Activated CD8-positive, alpha-beta memory T cell treated with anti-CD3 and anti-CD28 coated beads, Interleukin-2, amount 50 U/mL, for 1 hour (primary cell): ENCODE measurements around the gene CLIC3.

Experiments
- DNase-seq: peaks from one replicate; pipeline ENCODE4 v3.0.0-alpha.2; 2020; ENCODE audit errors: extremely low read depth

CLIC3 gene

GRCh38 chr9:137030538-137031527 is 34.5 kb upstream of the CLIC3 start:
- no peak for DNase-seq

- DNase-seq: no peak
Observed at GRCh38 chr9:137030006-137030405, 33.6 kb upstream of the CLIC3 start.

DNA sequence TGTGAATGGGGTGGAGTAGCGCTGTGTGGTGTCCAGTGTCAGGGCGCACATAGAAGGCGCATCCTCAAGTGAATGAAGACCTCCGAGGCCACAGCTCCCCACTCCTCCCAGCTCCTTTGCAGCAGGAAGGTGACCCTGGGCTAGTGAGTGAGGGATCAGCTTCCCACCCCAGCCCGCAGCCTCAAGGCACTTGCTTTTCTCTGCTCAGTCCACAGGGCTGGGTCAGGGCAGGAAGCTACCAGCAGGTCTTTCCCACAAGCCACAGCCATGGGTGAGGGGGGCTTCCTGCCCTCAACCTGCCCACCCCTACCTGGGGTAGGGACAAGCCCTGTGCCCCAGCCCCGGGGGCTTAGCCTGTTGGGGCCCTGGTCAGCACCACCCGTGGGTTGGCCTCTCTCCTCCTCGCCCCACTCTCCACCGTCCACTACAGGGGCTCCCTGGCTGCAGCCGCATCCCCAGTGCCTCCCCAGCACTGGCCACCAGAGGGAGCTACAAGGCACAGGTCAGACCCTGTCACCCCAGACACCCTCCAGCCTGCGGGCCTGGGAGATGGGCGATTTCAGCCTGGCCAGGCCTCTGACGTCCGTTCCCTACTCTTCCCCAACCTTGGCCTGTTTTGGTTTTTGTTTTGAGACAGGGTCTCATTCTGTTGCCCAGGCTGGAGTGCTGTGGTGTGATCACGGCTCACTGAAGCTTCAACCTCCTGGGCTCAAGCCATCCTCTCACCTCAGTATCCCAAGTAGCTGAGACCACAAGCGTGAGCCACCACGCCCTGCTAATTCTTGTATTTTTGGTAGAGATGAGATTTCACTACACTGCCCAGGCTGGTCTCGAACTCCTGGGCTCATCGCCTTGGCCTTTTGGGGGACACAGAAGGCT is 32.9 kb upstream of the CLIC3 start:
- DNase-seq: no peak

DNA sequence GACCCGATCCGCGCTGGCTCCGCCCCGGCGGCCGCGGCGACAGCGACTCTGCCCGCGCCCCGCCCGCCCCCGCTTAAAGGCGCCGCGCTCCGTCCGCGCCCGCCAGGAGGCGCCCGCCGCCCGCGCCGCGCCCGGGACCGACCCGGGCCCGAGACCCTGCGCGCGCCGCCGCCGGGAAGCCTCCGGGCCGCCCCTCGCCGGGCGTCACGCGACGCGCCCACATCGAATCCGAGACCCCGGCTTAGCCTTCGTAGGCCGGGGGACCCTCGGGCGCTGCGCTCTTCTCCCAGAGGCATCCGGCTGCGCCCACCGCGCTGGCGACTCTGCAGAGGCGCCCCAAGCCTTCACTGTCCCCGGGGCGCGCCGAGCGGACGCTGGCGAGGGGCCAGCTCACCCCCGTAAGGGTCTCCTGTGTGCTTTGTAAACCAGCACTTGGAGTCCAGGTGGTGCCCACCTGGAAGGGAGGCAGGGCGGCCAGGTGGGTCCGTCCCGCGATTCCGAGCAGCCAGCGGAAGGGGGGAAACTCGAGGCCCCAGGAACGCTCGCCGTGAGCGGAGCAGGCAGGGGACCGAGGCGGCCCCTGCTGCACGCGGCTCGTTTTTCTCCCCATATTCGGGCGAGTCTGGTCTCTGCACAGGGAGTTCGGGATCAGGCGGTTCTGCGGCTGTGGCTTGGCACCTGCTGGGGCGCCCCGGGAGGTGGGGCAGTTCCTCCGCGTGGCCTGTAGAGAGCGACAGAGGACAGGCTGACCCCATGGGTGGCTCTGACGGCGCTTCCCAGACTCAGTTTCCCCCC is 32.1 kb upstream of the CLIC3 start:
- DNase-seq: no peak

DNA sequence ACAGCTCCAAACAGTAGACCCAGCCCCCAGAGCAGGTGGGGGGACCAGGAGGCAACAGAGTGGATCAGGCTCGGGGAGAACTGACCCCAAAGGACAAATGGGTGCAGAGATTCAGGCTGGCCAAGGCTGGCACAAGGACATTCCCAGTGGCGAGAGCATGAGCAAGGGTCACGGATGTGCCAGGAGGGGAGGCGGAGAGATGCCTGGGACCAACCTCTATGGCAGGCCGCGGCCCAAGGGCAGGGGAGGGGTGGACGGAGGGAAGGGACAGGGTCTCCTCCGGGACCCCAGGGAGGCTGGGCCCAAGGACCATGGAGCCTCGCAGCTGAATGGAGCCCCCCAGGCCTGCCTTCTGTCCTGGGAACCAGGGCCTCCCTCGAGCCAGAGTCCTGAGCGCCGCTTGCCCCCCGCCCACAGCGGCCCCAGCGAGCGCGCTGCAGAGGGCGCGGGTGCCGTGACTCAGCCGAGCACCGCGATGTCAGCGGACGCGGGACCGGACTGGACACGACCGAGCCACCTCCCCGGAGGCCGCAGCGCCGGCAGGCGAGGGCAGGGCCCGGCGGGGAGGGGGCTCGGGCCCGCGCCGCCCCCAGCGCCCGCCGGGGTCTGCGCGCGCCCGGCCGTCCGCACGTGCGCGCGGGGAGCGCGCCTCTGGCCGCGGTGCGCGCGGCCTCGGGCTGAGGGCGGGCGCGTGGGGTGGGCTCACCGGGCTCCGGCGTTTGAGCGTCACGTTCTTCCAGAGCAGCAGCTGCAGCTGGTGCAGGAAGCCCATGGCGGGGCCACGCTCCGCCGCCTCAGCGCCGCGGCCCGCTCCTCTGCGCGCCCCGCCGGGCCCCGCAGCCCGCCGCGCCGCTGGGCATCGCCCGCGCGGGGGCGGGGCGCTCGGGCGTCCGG is 31.2 kb upstream of the CLIC3 start, which contains the start of gene ABCA2:
Gene ABCA2 (minus strand): TSS at position 869 of the 894 bp plus-strand sequence. CDS start 97 bp downstream, at position 772.
- no peak for DNase-seq

GRCh38 chr9:137026828-137027227 is 30.5 kb upstream of the CLIC3 start:
- no peak for DNase-seq

- DNase-seq: no peak
Observed at GRCh38 chr9:137026384-137026783, 30.0 kb upstream of the CLIC3 start.

DNA sequence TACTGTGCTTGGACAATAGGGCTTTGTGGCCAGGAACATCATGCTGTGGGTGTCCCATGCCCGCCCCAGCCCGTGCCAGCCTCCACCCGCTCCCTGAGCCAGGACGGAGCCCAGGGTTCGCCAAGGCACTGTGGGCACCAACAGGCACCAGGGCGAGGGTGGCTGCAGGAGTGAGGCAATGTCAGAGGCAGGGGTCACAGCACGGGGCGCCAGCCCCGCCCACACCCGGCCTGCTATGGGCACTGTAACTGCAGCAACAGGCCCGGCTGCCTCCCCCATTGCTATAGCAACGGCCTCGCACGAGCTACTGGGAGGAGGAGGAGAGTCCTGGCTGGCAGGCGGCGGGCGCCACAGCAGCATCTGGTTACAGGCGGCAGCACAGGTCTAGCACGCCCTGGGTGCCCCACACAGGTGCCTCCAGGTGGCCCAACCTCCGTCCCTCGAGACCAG is 29.2 kb upstream of the CLIC3 start:
- DNase-seq: no peak

- DNase-seq: no peak
Observed at GRCh38 chr9:137023583-137023991, 27.2 kb upstream of the CLIC3 start.

DNA sequence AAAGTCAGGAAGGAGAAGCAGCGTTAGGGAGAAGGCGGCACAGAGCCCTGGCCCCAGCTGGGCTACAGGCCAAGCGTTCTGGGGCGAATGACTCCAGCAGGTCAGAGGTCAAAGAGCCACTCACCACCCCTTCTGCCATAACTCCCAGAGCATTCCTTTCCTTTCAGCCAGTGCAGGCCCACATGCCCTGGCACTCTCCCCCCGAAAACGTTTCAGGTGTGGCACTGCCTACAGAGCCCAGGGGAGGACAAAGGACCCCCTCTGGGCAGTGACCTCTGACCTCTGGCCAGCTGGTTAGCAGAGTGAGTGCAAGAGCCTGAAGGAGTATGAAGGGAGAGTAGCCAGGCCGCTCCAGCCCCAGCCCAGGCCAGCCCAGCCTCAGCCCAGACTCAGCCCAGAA is 26.8 kb upstream of the CLIC3 start:
- no peak for DNase-seq

DNA sequence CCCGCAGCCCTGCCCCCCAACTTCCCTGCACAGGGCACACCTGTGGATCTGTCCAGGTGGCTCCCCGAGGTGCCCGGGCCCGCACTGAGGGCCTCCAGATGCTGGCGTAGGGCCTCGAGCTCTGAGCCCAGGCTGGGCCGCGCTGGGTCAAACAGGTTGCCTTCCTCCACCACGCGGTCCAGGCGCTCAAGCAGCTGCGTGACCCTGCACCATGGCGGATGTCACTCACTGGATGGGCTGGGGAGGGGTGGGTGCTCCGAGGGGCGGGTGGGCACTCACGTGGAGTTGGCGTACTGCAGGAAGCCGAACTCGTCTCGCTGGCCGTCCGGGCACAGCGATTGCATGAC is 26.3 kb upstream of the CLIC3 start:
- no peak for DNase-seq

DNA sequence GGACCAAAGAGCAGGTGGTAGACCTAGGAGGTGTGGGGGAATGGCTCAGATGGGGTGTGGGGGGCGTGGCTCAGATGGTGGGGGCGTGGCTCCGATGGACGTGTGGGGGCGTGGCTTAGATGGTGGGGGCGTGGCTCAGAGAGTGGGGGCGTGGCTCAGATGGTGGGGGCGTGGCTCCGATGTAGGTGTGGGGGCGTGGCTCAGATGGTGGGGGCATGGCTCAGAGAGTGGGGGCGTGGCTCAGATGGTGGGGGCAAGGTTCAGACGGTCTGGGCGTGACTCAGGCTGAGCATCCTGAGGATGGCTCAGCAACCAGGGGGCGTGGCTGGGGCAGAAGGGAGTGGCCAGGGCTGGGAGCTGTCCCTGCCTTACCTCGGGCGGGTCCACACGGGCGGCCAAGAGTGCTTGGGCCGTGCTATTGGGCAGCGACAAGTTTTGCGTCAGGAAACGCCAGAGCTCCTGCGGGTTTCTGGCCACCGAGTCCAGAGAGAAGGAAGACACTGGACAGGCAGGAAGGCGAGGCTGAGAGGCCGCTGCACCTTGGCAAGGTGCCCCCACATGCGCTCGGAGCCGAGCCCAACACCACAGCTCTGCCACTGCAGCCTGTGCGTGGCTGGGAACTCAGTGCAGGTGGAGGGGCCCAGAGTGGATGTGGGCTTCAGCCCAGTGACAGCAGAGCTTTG is 25.8 kb upstream of the CLIC3 start:
- peak; percentile 36 for DNase-seq

DNA sequence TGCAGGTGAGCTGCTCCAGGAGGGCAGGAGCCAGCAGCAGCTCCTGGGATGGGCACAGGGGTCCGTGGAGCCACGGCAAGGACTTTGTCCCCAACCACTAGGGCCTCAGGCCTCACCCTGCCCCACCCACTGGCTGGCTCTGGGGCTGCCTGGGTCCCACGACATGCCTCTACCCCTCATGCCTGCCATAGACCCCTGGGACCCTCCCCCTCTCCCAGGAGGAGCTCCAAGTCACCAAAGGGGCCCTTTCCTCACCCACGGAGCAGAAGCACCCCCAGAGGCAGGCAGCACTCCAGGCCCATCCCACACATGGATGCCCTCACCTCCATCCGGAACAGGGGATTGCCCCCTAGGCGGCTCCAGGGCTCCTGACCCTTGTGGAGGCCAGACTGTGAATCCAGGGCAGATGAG is 25.2 kb upstream of the CLIC3 start:
- DNase-seq: no peak

- no peak for DNase-seq
Observed at GRCh38 chr9:137020771-137021567, 24.6 kb upstream of the CLIC3 start.

DNA sequence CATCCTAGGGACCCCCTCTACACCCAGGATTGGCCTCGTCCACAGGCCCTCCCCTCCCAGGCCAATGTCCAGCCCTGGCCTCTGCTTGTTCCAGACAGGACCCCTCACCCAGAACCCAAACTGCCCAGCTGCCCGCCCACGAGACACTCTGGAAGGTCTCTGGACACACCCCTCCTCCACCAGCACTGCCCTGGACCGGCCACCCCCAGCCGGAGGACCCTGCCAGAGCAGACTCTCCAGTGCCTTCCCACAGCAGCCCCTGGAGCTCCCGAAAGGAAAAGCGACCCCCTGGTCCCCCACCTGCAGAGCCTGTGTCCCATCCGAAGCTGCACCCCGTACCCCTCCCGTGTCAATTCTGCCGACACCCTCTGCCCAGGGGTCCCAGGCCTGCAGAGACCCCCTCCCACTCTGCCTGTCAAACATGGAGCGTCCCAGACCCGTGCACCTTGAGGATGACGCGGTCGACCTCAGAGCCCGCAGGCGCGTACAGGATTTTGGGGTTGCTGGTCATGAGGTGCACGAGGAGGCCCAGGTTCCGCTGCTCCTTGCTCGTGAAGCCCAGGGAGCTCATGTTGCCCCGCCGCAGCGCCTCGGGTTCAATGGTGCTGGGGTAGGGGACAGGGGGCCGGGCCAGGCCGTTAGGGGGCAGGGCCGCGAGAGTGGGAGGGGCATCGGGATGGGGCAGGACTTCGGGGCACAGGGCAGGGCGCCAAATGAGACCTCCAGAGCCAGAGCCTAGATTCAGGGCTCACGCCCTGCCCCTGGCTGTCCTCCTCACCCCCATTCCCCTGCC is 23.7 kb upstream of the CLIC3 start:
- no peak for DNase-seq

DNA sequence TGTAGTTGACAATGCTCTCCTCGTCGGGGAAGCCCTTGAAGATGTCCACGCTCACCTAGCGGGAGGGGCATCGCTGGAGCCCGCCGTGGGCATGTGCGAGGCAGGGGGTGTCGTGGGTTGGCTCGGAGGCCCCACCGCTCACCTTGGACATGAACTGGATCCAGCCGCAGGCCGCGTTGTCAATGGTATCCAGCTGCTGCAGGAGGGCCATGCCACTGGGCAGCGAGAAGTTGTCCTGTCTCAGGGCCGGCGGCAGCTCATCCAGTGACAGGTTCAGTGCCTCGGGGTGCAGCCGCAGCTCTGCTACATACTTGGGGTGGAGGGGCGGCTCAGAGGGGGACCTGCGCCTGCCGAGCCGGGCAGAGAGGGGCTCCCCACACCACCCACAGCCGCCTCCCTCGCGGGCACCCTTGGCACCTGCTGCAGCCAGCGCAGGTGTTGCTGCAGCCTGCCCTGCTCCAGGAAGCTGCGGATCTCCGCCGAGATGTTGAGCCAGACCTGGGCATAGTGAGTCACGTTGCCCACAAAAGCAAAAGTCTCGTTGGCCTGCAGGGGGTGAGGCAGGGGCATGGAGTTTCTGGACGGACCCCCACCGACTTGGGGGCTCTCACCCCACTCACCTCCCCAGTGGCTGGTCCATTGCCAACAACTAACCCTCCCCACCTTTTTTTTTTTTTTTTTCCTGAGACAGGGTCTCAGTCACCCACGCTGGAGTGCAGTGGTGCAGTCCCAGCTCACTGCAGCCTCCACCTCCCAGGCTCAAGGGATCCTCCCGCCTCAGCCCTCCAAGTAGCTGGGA is 22.6 kb upstream of the CLIC3 start:
- DNase-seq: no peak

DNA sequence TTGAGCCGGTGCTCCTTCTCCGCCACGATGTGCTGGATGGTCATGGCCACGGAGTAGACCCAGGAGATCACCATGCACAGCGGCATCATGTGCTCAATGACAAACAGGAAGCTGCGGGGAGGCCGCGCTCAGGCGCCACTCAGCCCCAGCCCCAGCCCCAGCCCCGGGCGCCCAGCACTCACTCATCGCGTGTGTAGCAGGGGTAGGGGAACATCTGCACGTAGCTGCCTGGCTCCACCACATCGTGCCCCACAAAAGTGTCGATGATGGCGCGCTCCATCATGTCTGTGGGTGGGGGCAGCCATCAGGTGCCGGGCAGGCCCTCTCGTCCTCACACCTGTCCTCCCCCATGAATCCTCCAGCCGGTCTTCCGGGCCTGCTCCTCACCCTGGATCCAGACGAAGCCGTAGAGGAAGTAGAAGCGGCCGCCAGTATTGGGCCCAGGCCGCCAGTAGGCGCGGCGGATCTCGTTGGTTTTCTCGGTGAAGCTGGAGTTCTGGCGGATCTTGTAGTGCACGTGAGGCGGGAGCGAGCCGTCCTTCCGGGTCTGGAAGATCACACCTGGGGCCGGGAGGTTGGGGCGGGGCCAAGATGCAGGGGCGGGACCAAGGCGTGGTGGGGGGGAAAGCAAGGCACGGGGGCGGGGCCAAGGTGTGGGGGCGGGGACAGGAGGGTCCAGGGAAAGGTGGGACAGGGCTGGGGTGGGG is 21.6 kb upstream of the CLIC3 start:
- no peak for DNase-seq
